Measurements from ENCODE around the gene MPP2.

GRCh38 chr17:43892647-43892952 is 14.7 kb downstream of the MPP2 start:
- TF ChIP-seq CTCF (IDR thresholded peaks at IDR 0.05; ENCODE audit: low read depth, low read length, missing input control) (no peak), ZBTB33 (IDR thresholded peaks at IDR 0.05) (no peak), SP1 (IDR thresholded peaks at IDR 0.05) (no peak), YY1 (IDR thresholded peaks at IDR 0.05) (no peak), REST (IDR thresholded peaks at IDR 0.05) (no peak), GABPA (IDR thresholded peaks at IDR 0.05 in 1 of 2, conservative IDR thresholded peaks at IDR 0.05 in 1 of 2) (no peak), JUND (IDR thresholded peaks at IDR 0.05) (no peak), TAF1 (conservative IDR thresholded peaks at IDR 0.05) (no peak)

Data from liver (tissue), 3 donors.